Activated naive CD4-positive, alpha-beta T cell treated with anti-CD3 and anti-CD28 coated beads, Interleukin-2, amount 50 U/mL, for 24 hours (primary cell): Measurements from ENCODE around the gene TBKBP1.
"Not testable (repeated sequence)": the region's sequence is repeated elsewhere in the genome, so short reads cannot be mapped to it uniquely, and the experiment has no call there.

ENCODE experiments used
- H3K27ac Mint-ChIP-seq: one replicate; pipeline ENCODE4 v1.8.0; 2021; ENCODE audit warnings: mild to moderate bottlenecking, mixed read lengths
- H3K27me3 Mint-ChIP-seq: one replicate; pipeline ENCODE4 v1.8.0; 2021; ENCODE audit warnings: mixed read lengths
- H3K36me3 Mint-ChIP-seq: one replicate; pipeline ENCODE4 v1.8.0; 2021; ENCODE audit warnings: mixed read lengths
- H3K4me1 Mint-ChIP-seq: one replicate; pipeline ENCODE4 v1.8.0; 2021; ENCODE audit warnings: mixed read lengths
- H3K4me3 Mint-ChIP-seq: one replicate; pipeline ENCODE4 v1.8.0; 2021; ENCODE audit warnings: mild to moderate bottlenecking, mixed read lengths
- H3K9me3 Mint-ChIP-seq: one replicate; pipeline ENCODE4 v1.8.0; 2021; ENCODE audit warnings: mixed read lengths

TBKBP1 gene

DNA sequence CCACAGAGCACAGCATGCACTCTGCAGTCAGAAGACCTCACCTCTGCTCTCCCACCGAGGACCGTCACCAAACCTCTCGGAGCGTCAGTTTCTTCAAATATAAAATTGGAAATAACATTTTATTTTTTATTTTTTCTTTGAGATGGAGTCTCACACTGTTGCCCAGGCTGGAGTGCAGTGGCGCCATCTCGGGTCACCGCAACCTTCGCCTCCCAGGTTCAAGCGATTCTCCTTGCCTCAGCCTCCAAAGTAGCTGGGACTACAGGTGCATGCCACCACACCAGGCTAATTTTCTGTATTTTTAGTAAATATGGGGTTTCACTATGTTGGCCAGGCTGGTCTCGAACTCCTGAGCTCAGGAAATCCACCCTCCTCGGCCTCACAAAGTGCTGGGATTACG lies 46.0 kb downstream of the TBKBP1 start:
- Mint-ChIP-seq H3K4me1 (peaks cover 43% of the 10 kb centered on the region), H3K36me3 (peaks cover 26% of the 10 kb centered on the region)
- H3K9me3 Mint-ChIP-seq, H3K27ac Mint-ChIP-seq, H3K27me3 Mint-ChIP-seq, H3K4me3 Mint-ChIP-seq: not testable (repeated sequence)

DNA sequence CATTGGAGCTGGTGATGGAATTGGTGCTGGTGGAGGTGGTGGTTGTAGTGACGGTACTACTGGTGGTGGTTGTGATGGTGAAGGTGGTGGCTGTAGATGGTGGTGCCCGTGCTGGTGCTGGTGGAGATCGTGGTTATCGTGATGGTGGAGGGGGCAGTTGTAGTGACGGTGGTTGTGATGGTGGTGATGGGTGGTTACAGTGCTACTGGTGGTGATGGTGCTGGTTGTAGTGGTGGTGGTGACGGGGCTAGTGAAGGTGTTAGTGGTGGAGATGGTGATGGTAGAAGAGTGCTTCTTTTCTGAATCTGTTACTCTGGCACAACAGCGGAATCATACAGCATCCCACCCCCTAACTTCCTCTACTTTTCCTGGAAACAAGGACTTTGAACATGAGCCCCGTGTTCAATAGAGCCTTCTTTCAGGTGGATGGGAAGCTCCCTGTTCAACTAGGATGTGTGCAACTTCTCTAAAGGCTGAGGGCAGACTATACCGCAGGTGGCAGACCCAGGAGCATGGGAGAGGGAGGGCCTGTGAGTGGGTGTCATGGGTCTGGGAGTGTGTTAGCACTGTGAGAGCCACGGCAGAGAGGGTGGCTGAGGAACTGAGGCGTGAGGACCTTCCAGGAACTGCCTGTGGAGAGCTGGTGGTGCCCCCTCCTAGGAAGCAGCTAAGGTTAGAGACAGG lies 47.3 kb downstream of the TBKBP1 start:
- Mint-ChIP-seq H3K4me1 (peaks cover 39% of the 10 kb centered on the region), H3K4me3 (peak overlapping the region; percentile 16), H3K27ac (peak overlapping the region; percentile 18)

DNA sequence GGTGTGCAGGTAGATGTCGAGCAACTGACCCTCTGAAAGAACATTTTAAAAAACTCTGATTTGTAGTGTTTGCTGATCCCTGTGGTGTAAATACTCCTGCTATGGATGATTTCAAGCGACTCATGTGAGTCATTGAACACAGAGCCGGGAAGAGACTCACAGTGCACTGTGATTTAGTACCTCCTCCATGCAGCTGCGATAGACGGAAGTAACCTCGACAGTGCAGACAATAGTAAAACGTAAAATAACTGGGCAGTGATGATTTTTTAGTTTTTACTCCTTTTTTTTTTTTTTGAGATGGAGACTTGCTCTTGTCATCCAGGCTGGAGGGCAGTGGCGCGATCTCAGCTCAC lies 47.8 kb downstream of the TBKBP1 start:
- Mint-ChIP-seq H3K36me3 (peaks cover 17% of the 10 kb centered on the region), H3K27me3 (no peaks in the 10 kb centered on the region), H3K9me3 (no peaks in the 10 kb centered on the region), H3K4me1 (peaks cover 34% of the 10 kb centered on the region), H3K27ac (no peak overlapping the region), H3K4me3 (peak overlapping the region; percentile 42)

More for the DNA sequence above, 47.3 kb downstream of the TBKBP1 start:
- Mint-ChIP-seq H3K36me3 (peaks cover 21% of the 10 kb centered on the region), H3K9me3 (no peaks in the 10 kb centered on the region), H3K27me3 (no peaks in the 10 kb centered on the region)

DNA sequence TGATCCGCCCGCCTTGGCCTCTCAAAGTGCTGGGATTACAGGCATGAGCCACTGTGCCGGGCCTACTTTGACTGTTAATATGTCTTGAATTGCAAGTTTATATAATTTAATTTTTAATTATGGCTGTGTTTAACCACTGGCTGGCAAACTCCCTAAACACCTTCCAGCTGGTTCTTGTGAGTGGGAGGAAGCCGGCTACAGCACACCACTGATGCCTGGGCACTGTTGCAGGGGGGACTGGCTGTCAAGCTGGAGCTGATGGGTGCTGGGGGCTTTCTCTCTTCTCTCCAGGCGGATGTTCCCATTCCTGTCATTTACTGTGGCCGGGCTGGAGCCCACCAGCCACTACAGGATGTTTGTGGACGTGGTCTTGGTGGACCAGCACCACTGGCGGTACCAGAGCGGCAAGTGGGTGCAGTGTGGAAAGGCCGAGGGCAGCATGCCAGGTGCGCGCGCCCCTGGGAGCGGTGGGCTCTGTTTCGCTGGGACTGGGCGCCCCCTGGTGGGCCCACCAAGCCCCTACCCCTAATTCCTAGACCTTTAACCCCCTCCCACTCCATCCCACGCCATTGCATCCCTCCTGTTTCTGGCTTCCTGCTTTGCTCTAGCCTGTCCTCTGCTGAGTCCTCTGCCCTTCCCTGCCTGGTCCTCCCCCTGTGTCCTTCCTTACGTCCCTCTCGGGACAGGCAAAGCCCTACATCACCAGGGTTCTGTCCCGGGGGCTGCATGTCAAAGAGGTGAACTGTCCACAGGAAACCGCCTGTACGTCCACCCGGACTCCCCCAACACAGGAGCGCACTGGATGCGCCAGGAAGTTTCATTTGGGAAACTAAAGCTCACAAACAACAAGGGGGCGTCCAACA lies 48.6 kb downstream of the TBKBP1 start:
- H3K27ac Mint-ChIP-seq: no peak overlapping the region
- no peaks in the 10 kb centered on the region for H3K9me3 Mint-ChIP-seq
- H3K4me1 Mint-ChIP-seq: peaks cover 26% of the 10 kb centered on the region
- H3K27me3 Mint-ChIP-seq: no peaks in the 10 kb centered on the region
- H3K36me3 Mint-ChIP-seq: peaks cover 12% of the 10 kb centered on the region
- H3K4me3 Mint-ChIP-seq: peak overlapping the region; percentile 65

DNA sequence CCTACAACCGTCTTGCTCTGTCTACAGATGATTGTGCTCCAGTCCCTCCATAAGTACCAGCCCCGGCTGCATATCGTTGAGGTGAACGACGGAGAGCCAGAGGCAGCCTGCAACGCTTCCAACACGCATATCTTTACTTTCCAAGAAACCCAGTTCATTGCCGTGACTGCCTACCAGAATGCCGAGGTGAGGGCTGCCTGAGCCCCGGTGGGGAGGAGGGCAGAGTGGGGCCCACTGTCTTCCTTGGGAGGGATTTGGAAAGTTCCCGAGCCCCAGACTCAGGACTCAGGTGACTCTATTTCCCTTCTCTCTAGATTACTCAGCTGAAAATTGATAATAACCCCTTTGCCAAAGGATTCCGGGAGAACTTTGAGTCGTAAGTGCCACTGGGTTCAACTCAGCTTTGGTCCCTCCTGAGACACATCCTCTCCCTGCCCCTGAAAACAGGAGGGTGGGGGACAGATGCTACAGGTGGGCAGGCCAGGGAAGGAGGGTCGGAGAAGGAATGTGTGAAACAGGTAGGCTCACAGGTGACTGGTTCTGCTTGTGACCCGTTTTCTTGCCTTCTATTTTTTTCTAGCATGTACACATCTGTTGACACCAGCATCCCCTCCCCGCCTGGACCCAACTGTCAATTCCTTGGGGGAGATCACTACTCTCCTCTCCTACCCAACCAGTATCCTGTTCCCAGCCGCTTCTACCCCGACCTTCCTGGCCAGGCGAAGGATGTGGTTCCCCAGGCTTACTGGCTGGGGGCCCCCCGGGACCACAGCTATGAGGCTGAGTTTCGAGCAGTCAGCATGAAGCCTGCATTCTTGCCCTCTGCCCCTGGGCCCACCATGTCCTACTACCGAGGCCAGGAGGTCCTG lies 50.4 kb downstream of the TBKBP1 start:
- peaks cover 20% of the 10 kb centered on the region for H3K4me1 Mint-ChIP-seq
- H3K27ac Mint-ChIP-seq: no peak overlapping the region
- no peak overlapping the region for H3K4me3 Mint-ChIP-seq
- no peaks in the 10 kb centered on the region for H3K27me3 Mint-ChIP-seq
- H3K36me3 Mint-ChIP-seq: peaks cover 13% of the 10 kb centered on the region
- H3K9me3 Mint-ChIP-seq: no peaks in the 10 kb centered on the region

DNA sequence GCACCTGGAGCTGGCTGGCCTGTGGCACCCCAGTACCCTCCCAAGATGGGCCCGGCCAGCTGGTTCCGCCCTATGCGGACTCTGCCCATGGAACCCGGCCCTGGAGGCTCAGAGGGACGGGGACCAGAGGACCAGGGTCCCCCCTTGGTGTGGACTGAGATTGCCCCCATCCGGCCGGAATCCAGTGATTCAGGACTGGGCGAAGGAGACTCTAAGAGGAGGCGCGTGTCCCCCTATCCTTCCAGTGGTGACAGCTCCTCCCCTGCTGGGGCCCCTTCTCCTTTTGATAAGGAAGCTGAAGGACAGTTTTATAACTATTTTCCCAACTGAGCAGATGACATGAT lies 51.0 kb downstream of the TBKBP1 start:
- Mint-ChIP-seq H3K9me3 (no peaks in the 10 kb centered on the region), H3K4me1 (peaks cover 20% of the 10 kb centered on the region), H3K27ac (no peak overlapping the region), H3K4me3 (no peak overlapping the region), H3K36me3 (peaks cover 13% of the 10 kb centered on the region), H3K27me3 (no peaks in the 10 kb centered on the region)

DNA sequence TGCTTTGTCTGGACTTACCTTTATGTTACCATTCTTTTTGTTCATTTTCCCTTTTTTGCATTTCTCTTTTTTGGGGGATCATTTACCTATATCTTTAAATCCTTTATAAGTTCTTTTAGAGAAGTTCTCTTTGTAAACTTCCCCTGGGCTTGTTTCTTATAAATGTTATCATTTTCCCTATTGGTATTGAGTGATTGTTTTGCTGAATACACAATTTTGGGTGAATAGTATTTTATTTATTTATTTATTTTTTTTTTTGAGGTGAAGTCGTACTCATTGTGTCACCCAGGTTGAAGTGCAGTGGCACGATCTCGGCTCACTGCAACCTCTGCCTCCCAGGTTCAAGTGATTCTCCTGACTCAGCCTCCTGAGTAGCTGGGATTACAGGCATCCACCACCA lies 57.5 kb downstream of the TBKBP1 start:
- Mint-ChIP-seq H3K9me3 (no peaks in the 10 kb centered on the region), H3K27me3 (no peaks in the 10 kb centered on the region), H3K27ac (no peak overlapping the region)

DNA sequence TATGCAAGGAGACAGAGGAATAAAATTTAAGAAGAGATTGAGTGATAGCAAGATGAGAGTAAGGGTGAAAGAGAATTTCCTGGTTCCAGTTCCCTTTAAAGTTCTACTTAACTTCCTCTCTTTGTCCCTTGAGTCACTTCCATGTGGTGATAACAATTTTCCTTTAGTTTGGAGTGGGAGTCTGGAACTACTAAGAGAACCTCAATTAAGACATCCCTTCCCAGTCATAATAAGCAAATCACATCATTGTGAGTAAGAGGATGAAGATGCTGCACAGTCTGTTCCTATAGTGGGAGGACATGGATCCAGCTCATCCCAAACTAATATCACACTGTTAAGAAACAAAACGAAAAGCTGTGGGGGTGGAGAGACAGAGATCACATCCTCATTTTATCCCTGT lies 63.4 kb downstream of the TBKBP1 start:
- H3K9me3 Mint-ChIP-seq: peaks cover 5% of the 10 kb centered on the region
- no peak overlapping the region for H3K4me3 Mint-ChIP-seq
- no peaks in the 10 kb centered on the region for H3K4me1 Mint-ChIP-seq
- H3K27me3 Mint-ChIP-seq: peaks cover 4% of the 10 kb centered on the region
- H3K27ac Mint-ChIP-seq: no peak overlapping the region
- H3K36me3 Mint-ChIP-seq: peaks cover 3% of the 10 kb centered on the region

More for the DNA sequence above, 57.5 kb downstream of the TBKBP1 start:
- Mint-ChIP-seq H3K4me3 (no peak overlapping the region), H3K4me1 (no peaks in the 10 kb centered on the region), H3K36me3 (peaks cover 10% of the 10 kb centered on the region)

DNA sequence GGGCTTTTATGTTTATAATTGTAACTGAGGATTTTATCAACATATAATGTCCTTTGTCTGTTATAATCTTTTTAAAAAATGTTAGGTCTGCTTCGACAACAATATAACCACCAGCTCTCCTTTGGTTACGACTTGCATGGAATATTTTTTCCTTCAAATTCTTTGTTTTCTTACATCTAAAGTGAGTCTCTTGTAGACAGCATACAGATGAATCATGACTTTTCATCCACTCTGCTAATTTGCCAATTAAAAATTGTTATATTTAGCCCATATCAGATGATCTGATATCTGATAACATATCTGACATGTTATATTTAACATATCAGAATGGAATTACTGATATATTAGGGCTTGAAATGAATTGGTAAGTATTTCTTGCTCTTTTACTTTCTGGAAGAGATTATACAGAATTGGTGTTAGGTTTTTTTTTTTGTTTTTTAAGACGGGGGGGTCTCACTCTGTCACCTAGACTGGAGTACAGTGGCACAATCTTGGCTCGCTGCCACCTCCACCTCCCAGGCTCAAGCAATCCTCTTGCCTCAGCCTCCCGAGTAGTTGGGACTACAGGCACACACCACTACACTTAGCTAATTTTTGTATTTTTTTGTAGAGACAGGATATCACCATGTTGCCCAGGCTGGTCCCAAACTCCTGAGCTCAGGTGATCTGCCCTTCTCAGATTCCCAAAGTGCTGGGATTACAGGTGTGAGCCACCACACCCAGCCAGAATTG lies 66.6 kb downstream of the TBKBP1 start:
- Mint-ChIP-seq H3K27ac (no peak overlapping the region), H3K9me3 (peaks cover 12% of the 10 kb centered on the region), H3K36me3 (peaks cover 3% of the 10 kb centered on the region), H3K27me3 (peaks cover 6% of the 10 kb centered on the region), H3K4me3 (no peak overlapping the region), H3K4me1 (peaks cover 11% of the 10 kb centered on the region)
